GM12874 (cell line): ENCODE results near the gene RAD21L1.

Source experiments
- CTCF ChIP-seq: IDR thresholded peaks from 2 replicates; pipeline ENCODE4 v1.5.1; 2011; ENCODE audit warnings: low read depth, mild to moderate bottlenecking, control low read depth, low read length, moderate library complexity; ENCODE audit not compliant: insufficient read depth

RAD21L1 gene

DNA sequence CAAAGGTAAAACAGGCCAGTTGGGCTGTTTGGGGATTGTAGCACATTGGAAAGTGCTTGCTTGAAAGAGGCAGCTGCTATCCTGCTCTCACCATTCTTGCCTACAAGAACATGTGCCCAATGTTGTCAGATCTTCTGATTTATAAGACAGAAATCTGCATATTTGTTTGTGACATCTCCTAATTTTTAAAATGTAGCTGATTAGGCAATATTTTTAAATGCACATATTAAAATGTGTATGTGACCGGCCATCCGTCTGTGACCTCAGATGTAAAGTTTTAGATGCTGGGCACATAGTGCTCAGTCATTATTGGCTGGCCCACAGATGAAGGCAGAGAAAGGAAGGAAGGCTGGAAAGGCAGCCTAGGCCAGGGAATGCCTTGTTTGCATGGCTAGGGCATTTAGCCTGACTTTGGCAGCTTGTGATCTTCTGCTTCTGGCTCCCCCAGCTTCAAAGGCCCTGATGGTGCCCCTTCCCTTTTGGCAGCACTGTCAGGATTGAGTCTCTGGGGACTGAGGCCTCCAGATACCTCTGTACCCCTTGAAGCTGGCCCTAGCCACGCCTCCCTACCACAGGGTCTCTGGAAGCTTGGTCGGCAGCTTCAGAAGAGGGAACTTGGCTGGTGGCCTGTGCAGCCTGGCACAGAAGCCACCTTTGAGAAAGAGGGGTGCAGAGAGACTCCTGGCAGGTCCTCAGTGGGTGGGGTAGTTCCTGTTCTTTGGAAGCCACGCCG, 46.7 kb downstream of the RAD21L1 start:
- no peak for TF ChIP-seq CTCF

DNA sequence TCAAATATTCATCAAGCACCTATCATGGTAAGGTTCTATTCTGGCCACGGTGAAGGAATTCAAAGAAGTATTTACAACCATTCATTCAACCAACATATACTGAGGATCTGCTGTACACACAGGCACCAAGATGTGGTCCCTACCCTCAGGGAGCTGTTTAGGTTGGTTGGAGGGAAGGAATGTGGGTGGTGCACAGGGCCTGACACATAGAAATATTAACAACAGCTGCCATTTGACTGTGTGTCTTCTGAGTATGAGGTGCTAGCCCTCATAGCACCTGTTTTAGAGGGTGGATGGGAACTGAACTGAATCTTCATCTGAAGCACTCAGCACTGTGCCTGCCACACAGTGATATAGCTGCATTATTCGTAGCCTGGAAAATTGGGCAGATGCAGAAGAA, 47.5 kb downstream of the RAD21L1 start:
- no peak for TF ChIP-seq CTCF

DNA sequence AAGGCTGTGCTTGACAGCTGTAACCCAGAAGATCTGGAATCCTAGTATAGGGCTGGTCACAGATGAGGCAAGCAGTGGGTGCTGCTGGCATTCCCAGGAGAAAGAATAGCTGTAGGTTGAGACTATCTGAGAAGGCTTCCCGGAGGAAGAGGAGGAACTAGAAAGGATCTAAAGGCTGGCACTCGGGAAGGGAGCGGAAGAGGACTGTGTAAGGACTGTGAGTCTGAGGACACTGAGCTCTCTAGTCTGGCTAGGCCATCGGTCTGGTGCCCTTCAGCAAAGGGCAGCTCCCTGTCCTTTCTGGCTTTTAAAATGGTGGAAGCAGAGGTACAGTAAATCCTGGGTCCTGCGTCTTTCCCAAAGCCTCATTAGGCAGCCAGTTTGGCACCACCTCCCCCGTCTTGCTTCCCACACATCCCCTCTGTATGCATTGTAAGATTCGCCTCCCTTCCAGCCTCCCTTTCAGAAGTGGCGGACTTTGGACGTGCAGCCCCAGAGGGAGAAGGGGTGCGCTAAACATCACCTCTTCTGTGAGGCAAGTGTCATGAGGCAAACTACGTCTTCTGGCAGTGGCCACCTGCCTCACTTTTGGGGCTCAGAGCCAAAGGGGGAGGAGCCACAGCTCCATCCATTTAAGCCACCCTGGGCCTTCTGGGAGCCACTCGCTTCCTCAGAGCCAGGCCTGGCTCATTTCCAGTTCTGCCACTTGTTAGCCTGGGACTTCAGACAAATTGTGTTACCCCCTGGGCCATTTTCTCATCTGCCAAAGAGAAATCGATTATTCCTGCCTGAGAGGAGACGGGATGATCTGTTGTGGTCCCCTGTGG, 48.9 kb downstream of the RAD21L1 start:
- no peak for TF ChIP-seq CTCF

DNA sequence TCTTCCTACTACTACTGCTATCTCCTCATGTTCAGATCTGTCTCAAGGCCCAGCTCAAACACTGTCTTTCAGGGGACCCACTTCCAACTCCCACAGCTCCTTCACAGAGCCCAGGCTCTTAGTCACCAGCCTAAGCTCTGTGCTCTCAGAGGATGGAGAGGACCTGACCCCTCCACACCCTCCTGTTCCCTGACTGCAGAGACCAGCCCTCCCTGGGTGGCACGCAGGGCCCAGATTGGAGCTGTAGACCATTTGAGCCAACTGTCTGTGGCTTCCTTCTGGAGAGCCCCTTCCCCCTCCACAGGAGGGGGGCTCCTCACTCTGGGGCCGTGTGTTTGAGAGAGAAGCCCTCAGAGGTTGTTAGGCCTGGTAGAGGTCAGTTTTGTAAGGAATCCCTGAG, 50.1 kb downstream of the RAD21L1 start:
- TF ChIP-seq CTCF, result no peak

- no peak for TF ChIP-seq CTCF
These were observed 51.9 kb downstream of the RAD21L1 start for GRCh38 chr20:1277529-1278322.

DNA sequence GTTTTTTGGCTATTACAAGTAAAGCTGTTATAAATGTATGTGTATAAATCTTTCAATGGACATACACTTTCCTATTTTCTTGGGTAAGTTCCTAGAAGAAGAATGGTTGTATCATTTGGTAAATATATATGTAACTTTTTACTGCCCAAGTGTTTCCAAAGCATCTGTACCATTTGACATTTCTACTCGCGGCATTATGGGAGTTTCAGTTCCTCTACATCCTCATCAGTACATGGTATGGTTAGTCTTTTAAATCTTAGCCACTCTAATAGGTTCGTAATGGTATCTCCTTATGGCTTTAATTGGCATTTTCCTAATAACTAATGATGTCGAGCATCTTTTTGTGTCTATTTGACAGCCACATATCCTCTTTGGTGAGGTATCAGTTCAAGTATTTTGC, 53.1 kb downstream of the RAD21L1 start:
- TF ChIP-seq CTCF, result no peak

GRCh38 chr20:1280195-1281102, 54.6 kb downstream of the RAD21L1 start:
- TF ChIP-seq CTCF, result no peak
